HEK293 (cell line): ENCODE measurements around the gene CHMP1A.
"Not testable (repeated sequence)": the region's sequence is repeated elsewhere in the genome, so short reads cannot be mapped to it uniquely, and the experiment has no call there.

Experiments used
- CTCF ChIA-PET: fragments of 350-600 bp; formaldehyde crosslinking; extraction: SDS; loops from one replicate; lab custom pipeline; 2021; ENCODE audit warnings: antibody characterized with exemption; lab: Yijun Ruan, JAX
- POLR2A ChIA-PET: fragments of 300-600 bp; formaldehyde crosslinking; extraction: SDS; loops from one replicate; lab custom pipeline; 2020; ENCODE audit warnings: antibody characterized with exemption, inconsistent platforms; lab: Yijun Ruan, JAX
- H3K27ac ChIP-seq: fragments of 200-500 bp; sonication (Bioruptor generic); 2 replicates; pipeline ENCODE4 v1.5.1; 2014; ENCODE audit warnings: low read depth, low read length, control low read depth, inconsistent platforms; ENCODE audit errors: extremely low read depth
- H3K36me3 ChIP-seq, 2 experiments: fragments of 200-500 bp in 1 of 2; sonication (Bioruptor generic) in 1 of 2; 1 replicate in 1 of 2; 2 replicates in 1 of 2; pipeline ENCODE4 v1.5.1; 2014 to 2017; ENCODE audit warnings: inconsistent platforms in 2 of 2, low read length in 2 of 2; ENCODE audit not compliant: control insufficient read depth in 2 of 2, insufficient read depth in 1 of 2
- H3K4me1 ChIP-seq: fragments of 200-500 bp; sonication (Bioruptor generic); 2 replicates; pipeline ENCODE4 v1.5.1; 2014; ENCODE audit warnings: mild to moderate bottlenecking, low read length, inconsistent platforms; ENCODE audit not compliant: control insufficient read depth, insufficient read depth
- H3K4me3 ChIP-seq: 2 replicates; pipeline ENCODE4 v1.5.1; 2011; ENCODE audit warnings: low read depth, mild to moderate bottlenecking, control low read depth, low read length, moderate library complexity
- H3K9me3 ChIP-seq: fragments of 200-500 bp; sonication (Bioruptor generic); 2 replicates; pipeline ENCODE4 v1.5.1; 2014; ENCODE audit warnings: low read depth, low read length, inconsistent platforms; ENCODE audit not compliant: control insufficient read depth, insufficient read depth
- GLIS1 ChIP-seq: fragments of 450-650 bp; formaldehyde crosslinking; IDR thresholded peaks from 2 replicates; pipeline ENCODE4 v1.5.1; 2016; ENCODE audit warnings: missing biosample characterization, missing genetic modification characterization
- GLIS2 ChIP-seq: fragments of 450-650 bp; formaldehyde crosslinking; IDR thresholded peaks from 2 replicates; pipeline ENCODE4 v1.5.1; 2016; ENCODE audit warnings: missing biosample characterization, missing genetic modification characterization
- KLF1 ChIP-seq: fragments of 450-650 bp; formaldehyde crosslinking; IDR thresholded peaks from 2 replicates; pipeline ENCODE4 v1.5.1; 2016; ENCODE audit warnings: missing biosample characterization, missing genetic modification characterization
- KLF8 ChIP-seq: fragments of 450-650 bp; formaldehyde crosslinking; IDR thresholded peaks from 2 replicates; pipeline ENCODE4 v1.5.1; 2016; ENCODE audit warnings: missing biosample characterization, missing genetic modification characterization
- TRIM28 ChIP-seq: IDR thresholded peaks from 2 replicates; pipeline ENCODE4 v1.6.1; 2011; ENCODE audit warnings: low read length, control low read depth, borderline replicate concordance
- ZNF510 ChIP-seq: fragments of 450-650 bp; formaldehyde crosslinking; IDR thresholded peaks from 2 replicates; pipeline ENCODE4 v1.5.1; 2018; ENCODE audit warnings: mild to moderate bottlenecking, missing genetic modification characterization, missing biosample characterization; ENCODE audit not compliant: insufficient replicate concordance
- ZNF549 ChIP-seq: fragments of 450-650 bp; IDR thresholded peaks from 2 replicates; pipeline ENCODE4 v1.5.1; 2018; ENCODE audit warnings: missing biosample characterization, missing genetic modification characterization, mild to moderate bottlenecking, inconsistent platforms, moderate library complexity
- ZNF560 ChIP-seq: fragments of 450-650 bp; formaldehyde crosslinking; IDR thresholded peaks from 2 replicates; pipeline ENCODE4 v1.5.1; 2017; ENCODE audit warnings: missing biosample characterization, missing genetic modification characterization, borderline replicate concordance
- ZNF600 ChIP-seq: fragments of 450-650 bp; formaldehyde crosslinking; IDR thresholded peaks from 2 replicates; pipeline ENCODE4 v1.5.1; 2016; ENCODE audit warnings: missing biosample characterization, missing genetic modification characterization
- ZNF777 ChIP-seq: fragments of 450-650 bp; formaldehyde crosslinking; IDR thresholded peaks from 2 replicates; pipeline ENCODE4 v1.5.1; 2017; ENCODE audit warnings: missing biosample characterization, missing genetic modification characterization, borderline replicate concordance
- TF ChIP-seq, protein P1 (sequence below): fragments of 450-650 bp; formaldehyde crosslinking; IDR thresholded peaks from 2 replicates; pipeline ENCODE4 v1.5.1; 2016; ENCODE audit warnings: missing biosample characterization, missing genetic modification characterization
- TF ChIP-seq, protein P2 (sequence below): fragments of 450-650 bp; IDR thresholded peaks from 2 replicates; pipeline ENCODE4 v1.5.1; 2018; ENCODE audit warnings: missing biosample characterization, mild to moderate bottlenecking, missing genetic modification characterization

CHMP1A gene

DNA sequence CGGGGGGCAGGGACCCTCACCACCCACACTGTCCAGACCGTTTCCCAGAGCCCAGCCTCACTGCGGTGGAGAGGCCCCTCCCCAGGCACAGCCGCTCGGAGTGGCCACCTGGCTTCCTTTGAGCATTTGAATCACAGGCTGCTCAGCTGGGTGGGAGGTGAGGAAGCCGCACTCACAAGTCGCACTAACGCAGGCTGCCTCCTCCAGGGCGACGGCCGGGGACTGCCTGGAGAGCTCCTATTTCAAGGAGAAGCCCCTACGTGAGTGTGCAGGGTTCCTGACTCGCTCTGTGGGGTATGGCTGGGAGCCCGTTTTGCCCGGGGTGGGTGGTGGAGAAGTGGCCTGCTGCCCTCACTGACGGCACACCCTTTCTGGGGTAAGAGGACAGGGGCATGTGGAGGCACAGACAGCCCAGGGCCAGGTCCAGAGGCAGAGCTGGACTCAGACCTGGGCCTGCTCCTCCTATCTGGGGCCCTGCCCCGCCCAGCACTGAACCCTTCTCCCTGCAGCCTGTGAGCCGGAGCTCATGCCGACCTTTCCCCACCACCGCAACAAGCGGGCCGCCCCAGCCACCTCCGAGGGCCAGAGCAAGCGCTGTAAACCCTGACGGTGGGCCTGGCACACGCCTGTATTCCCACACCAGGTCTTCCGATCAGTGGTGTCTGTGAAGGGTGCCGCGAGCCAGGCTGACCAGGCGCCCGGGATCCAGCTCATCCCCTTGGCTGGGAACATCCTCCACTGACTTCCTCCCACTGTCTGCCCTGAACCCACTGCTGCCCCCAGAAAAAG lies 37.8 kb upstream of the CHMP1A start:
- peaks cover 3% of the 10 kb centered on the region; the same call in 1 of the 2 replicates for H3K4me1 ChIP-seq
- ChIA-PET CTCF (no interaction called here), POLR2A (interaction anchor here (1.0 to 1.9 kb wide), 2 partner anchors 9 to 11 kb away, joined by 5 to 10 read pairs; partner anchors contain the start of gene CDK10)
- no peak for TF ChIP-seq ZNF777 (tag by site-specific recombination)
- TF ChIP-seq KLF1 (tag by site-specific recombination), result 0 out of 2 replicates have a peak, but pooled peaks have one; percentile 10
- TF ChIP-seq ZNF600 (tag by site-specific recombination), result 0 out of 2 replicates have a peak, but pooled peaks have one; percentile 43
- no peak overlapping the region for H3K4me3 ChIP-seq
- no peak overlapping the region for H3K27ac ChIP-seq
- H3K36me3 ChIP-seq, result peaks cover 0 to 75% of the 10 kb centered on the region in 2 experiments; a peak in 2 of 3 replicates
- H3K9me3 ChIP-seq, result no peaks in the 10 kb centered on the region

DNA sequence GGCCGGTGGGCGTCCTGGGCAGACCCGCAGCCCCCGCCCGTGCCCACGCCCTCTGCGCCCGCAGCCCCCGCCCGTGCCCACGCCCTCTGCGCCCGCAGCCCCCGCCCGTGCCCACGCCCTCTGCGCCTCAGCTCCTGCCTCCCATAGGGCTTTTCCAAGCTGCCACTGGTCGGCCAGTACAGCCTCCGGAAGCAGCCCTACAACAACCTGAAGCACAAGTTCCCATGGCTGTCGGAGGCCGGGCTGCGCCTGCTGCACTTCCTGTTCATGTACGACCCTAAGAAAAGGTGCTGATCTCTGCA lies 37.2 kb upstream of the CHMP1A start:
- H3K4me1 ChIP-seq, CTCF ChIA-PET, H3K4me3 ChIP-seq, H3K9me3 ChIP-seq: not testable (repeated sequence)
- POLR2A ChIA-PET, result interaction anchor here (1.9 kb wide), 1 partner anchor 8 kb away, joined by 10 read pairs; the partner anchor contains the start of gene CDK10
- H3K36me3 ChIP-seq, result peaks cover 0 to 78% of the 10 kb centered on the region in 2 experiments; a peak in 2 of 3 replicates
- peak; percentile 76 for TF ChIP-seq KLF1 (tag by site-specific recombination)
- TF ChIP-seq, all 188 proteins: peak for 1; not testable (repeated sequence) for 187
- H3K27ac ChIP-seq, result not testable (repeated sequence)

DNA sequence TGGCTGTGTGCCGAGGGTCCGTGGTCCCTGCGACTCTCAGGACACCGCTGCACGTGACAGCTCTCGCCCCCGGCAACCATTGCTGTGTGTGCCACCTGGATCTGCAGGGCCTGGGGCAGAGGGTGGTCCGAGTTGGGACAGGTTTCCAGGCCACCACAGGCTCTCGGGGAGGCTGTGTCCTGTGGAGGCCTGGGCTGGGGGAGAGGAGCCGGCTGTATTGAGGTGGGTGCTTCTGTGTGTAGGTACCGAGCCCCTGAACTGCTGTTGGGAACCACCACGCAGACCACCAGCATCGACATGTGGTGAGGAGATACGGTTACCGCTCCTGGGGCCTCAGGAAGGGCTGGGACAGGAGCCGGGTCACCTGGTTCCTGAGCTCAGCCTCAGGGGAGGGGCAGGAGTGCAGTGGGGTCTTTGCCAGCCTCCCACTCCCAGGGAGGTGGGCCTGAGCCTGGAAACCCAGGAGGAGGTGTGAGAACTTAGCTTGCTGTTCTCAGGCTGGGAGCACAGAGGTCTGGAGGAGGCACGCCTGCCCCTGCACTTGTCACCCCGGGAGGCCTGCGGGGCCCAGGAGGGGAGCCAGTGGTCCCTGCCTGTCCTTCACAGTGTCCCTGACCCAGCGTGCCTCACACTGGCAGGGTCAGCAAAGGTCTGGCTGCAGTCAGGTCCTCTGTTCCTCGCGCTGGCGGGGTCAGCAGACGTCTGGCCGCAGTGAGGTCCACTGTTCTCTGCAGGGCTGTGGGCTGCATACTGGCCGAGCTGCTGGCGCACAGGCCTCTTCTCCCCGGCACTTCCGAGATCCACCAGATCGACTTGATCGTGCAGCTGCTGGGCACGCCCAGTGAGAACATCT lies 36.6 kb upstream of the CHMP1A start:
- ChIA-PET POLR2A (interaction anchor here (1.8 kb wide), 1 partner anchor 12 kb away, joined by 4 read pairs; no protein-coding TSS in a partner anchor), CTCF (no interaction called here)
- peaks cover 0 to 79% of the 10 kb centered on the region in 2 experiments; a peak in 2 of 3 replicates for H3K36me3 ChIP-seq
- H3K4me1 ChIP-seq, result no peaks in the 10 kb centered on the region
- H3K4me3 ChIP-seq, result no peak overlapping the region
- H3K9me3 ChIP-seq, result no peaks in the 10 kb centered on the region
- TF ChIP-seq ZNF549 (no peak), ZNF560 (tag by site-specific recombination) (no peak), KLF1 (tag by site-specific recombination) (peak; percentile 94), KLF8 (tag by site-specific recombination) (peak; percentile 44; the same call in 1 of the 2 replicates), GLIS1 (no peak)
- TF ChIP-seq, protein P1, sequence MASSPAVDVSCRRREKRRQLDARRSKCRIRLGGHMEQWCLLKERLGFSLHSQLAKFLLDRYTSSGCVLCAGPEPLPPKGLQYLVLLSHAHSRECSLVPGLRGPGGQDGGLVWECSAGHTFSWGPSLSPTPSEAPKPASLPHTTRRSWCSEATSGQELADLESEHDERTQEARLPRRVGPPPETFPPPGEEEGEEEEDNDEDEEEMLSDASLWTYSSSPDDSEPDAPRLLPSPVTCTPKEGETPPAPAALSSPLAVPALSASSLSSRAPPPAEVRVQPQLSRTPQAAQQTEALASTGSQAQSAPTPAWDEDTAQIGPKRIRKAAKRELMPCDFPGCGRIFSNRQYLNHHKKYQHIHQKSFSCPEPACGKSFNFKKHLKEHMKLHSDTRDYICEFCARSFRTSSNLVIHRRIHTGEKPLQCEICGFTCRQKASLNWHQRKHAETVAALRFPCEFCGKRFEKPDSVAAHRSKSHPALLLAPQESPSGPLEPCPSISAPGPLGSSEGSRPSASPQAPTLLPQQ (tag by site-specific recombination), result 0 out of 2 replicates have a peak, but pooled peaks have one; percentile 19
- TF ChIP-seq, protein P2, sequence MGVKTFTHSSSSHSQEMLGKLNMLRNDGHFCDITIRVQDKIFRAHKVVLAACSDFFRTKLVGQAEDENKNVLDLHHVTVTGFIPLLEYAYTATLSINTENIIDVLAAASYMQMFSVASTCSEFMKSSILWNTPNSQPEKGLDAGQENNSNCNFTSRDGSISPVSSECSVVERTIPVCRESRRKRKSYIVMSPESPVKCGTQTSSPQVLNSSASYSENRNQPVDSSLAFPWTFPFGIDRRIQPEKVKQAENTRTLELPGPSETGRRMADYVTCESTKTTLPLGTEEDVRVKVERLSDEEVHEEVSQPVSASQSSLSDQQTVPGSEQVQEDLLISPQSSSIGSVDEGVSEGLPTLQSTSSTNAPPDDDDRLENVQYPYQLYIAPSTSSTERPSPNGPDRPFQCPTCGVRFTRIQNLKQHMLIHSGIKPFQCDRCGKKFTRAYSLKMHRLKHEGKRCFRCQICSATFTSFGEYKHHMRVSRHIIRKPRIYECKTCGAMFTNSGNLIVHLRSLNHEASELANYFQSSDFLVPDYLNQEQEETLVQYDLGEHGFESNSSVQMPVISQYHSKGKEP (tag by site-specific recombination), result no peak
- H3K27ac ChIP-seq, result no peak overlapping the region

DNA sequence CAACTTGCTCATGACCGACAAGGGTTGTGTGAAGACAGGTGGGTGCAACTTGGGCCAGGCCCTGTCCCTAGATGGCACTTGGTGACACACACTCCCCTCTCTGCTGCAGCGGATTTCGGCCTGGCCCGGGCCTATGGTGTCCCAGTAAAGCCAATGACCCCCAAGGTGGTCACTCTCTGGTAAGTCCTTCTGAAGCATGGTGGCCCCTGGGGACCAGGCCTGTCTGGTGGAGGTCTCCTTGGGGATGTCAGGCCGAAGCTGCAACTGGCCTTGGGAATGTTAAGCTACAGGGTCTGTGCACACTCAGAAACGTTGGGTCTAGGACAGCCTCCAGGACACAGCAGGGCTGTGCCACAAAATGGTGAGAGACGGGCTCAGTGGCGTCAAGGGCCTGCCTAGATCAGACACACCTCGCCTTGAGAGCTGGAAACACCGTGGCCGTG lies 35.8 kb upstream of the CHMP1A start:
- Histone ChIP-seq H3K9me3 (no peaks in the 10 kb centered on the region), H3K36me3 (peaks cover 0 to 81% of the 10 kb centered on the region in 2 experiments; a peak in 2 of 3 replicates), H3K27ac (no peak overlapping the region), H3K4me3 (no peak overlapping the region), H3K4me1 (no peaks in the 10 kb centered on the region)
- POLR2A ChIA-PET, result interaction anchor here (1.8 kb wide), 1 partner anchor 13 kb away, joined by 4 read pairs; no protein-coding TSS in a partner anchor
- TF ChIP-seq GLIS2, result 0 out of 2 replicates have a peak, but pooled peaks have one; percentile 10
- no peak for TF ChIP-seq ZNF510 (tag by site-specific recombination)
- no peak for TF ChIP-seq TRIM28
- CTCF ChIA-PET, result no interaction called here
